K562 (cell line): Measurements from ENCODE around the gene CTDSPL. TPM values are rescaled to one million over a fixed set of nuclear protein-coding genes. Genes with fewer than 3 reads are reported as not detected.

Experiments
- BACH1 ChIP-seq: fragments of 200-800 bp; sonication (Bioruptor generic); IDR thresholded peaks from 2 replicates; pipeline ENCODE4 v1.6.1; 2016; ENCODE audit warnings: missing genetic modification characterization, missing compliant biosample characterization
- E2F3 ChIP-seq: fragments of 250-450 bp; sonication (Bioruptor Pico); IDR thresholded peaks from 2 replicates; pipeline ENCODE4 v1.4.0; 2020; ENCODE audit warnings: mild to moderate bottlenecking
- GABPA ChIP-seq: fragments of 200-800 bp; sonication (Bioruptor generic); conservative IDR thresholded peaks from 2 replicates; pipeline ENCODE4 v1.6.1; 2016; ENCODE audit warnings: low read depth, missing genetic modification characterization, missing compliant biosample characterization
- MBD1 ChIP-seq: fragments of 250-450 bp; sonication (Bioruptor Pico); IDR thresholded peaks from 2 replicates; pipeline ENCODE4 v1.8.0; 2022; ENCODE audit warnings: inconsistent platforms
- MGA ChIP-seq: fragments of 450-650 bp; IDR thresholded peaks from 2 replicates; pipeline ENCODE4 v1.6.1; 2016; ENCODE audit warnings: mild to moderate bottlenecking, moderate library complexity
- NEUROD1 ChIP-seq: fragments of 150-350 bp; IDR thresholded peaks from 2 replicates; pipeline ENCODE4 v1.6.1; 2014; ENCODE audit warnings: borderline replicate concordance, low read length, low read depth; ENCODE audit not compliant: partially characterized antibody
- UBTF ChIP-seq, 2 experiments: IDR thresholded peaks; 2 replicates each; pipeline ENCODE4 v1.6.1; 2012; ENCODE audit warnings: improper control_type of control experiment in 2 of 2, low read depth in 2 of 2, low read length in 2 of 2, borderline replicate concordance in 1 of 2
- polyA plus RNA-seq, 8 experiments: library from polyadenylated mRNA; depleted of rRNA in 4 of 8; stranded (reverse) in 5 of 8; unstranded in 3 of 8; fragments of >200 nt; fragmentation: Nextera tagmentation in 2 of 8; fragmentation: Illumina TruSeq in 1 of 8; extraction: Ambion mirVana in 2 of 8; extraction: Trizol in 1 of 8; gene quantifications; 2 replicates each; pipeline versions ENCODE4 v1.2.1 to v1.2.3, GENCODE V29; 2011 to 2014; ENCODE audit warnings: inconsistent platforms in 1 of 8, missing spikeins in 1 of 8
- total RNA-seq, 7 experiments: library from RNA; depleted of rRNA in 6 of 7; stranded (reverse); fragments of >200 nt in 6 of 7; fragmentation: Illumina TruSeq in 2 of 7; extraction: Trizol in 2 of 7; gene quantifications; 2 replicates each; pipeline versions ENCODE4 v1.2.1 to v1.2.3, GENCODE V29; 2011 to 2021; ENCODE audit warnings: low replicate concordance in 1 of 7
- TF ChIP-seq, protein P1 (sequence below): fragments of 450-650 bp; formaldehyde crosslinking; conservative IDR thresholded peaks from 2 replicates; pipeline ENCODE4 v1.4.0; 2022; ENCODE audit warnings: mild to moderate bottlenecking, missing genetic modification characterization

Gene CTDSPL
- total and polyA plus RNA-seq, 9 of the 15 experiments (the other 6 are each of a cell fraction or from before 2014, with no cell fraction given) = 5.1 to 19.3 (median 11.3) TPM

DNA sequence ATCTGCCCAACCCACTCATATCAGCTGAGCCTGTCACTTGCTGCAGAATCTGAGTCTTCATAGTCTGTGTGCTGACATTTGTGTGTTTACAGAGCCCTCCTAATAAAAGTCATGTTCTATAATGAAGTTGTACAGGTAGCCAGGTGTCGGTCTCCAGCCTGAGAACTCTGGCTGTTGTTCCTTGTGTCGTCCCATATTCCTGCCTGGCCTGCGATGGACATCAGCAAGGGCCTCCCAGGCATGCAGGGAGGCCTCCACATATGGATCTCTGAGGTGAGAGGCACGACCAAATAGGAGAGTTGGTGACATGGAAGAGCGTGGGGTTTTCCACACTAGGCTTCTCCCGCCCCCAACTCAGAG, 131.8 kb downstream of the CTDSPL start (continued):
- TF ChIP-seq, protein P1, sequence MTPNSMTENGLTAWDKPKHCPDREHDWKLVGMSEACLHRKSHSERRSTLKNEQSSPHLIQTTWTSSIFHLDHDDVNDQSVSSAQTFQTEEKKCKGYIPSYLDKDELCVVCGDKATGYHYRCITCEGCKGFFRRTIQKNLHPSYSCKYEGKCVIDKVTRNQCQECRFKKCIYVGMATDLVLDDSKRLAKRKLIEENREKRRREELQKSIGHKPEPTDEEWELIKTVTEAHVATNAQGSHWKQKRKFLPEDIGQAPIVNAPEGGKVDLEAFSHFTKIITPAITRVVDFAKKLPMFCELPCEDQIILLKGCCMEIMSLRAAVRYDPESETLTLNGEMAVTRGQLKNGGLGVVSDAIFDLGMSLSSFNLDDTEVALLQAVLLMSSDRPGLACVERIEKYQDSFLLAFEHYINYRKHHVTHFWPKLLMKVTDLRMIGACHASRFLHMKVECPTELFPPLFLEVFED (CRISPR knock-in tag) = 0 out of 2 replicates have a peak, but pooled peaks have one; percentile 2
- peak; percentile 57; the same call in 1 of the 2 replicates for TF ChIP-seq BACH1
- TF ChIP-seq MBD1 (CRISPR knock-in tag) = no peak
- no peak for TF ChIP-seq NEUROD1
- TF ChIP-seq E2F3 (CRISPR knock-in tag) = no peak
- no peak for TF ChIP-seq MGA
- 0 out of 4 replicates have a peak, but pooled peaks of 1 of the 2 experiments have one; percentile 36 for TF ChIP-seq UBTF (IDR thresholded peaks at IDR 0.05; ENCODE audit: borderline replicate concordance in 1 of 2, low read depth in 2 of 2, low read length in 2 of 2)
- TF ChIP-seq GABPA = no peak
